Urothelium cell line (cell line): ENCODE measurements around the gene GNB5.

Experiments
- DNase-seq: peaks from one replicate; pipeline ENCODE4 v3.0.0; 2011; ENCODE audit warnings: low spot score, mixed read lengths
- FAIRE-seq: peaks from 2 replicates; lab custom pipeline; 2011; peaks lifted over from hg19 to GRCh38; lab: Jason Lieb, UNC

Gene GNB5

DNA sequence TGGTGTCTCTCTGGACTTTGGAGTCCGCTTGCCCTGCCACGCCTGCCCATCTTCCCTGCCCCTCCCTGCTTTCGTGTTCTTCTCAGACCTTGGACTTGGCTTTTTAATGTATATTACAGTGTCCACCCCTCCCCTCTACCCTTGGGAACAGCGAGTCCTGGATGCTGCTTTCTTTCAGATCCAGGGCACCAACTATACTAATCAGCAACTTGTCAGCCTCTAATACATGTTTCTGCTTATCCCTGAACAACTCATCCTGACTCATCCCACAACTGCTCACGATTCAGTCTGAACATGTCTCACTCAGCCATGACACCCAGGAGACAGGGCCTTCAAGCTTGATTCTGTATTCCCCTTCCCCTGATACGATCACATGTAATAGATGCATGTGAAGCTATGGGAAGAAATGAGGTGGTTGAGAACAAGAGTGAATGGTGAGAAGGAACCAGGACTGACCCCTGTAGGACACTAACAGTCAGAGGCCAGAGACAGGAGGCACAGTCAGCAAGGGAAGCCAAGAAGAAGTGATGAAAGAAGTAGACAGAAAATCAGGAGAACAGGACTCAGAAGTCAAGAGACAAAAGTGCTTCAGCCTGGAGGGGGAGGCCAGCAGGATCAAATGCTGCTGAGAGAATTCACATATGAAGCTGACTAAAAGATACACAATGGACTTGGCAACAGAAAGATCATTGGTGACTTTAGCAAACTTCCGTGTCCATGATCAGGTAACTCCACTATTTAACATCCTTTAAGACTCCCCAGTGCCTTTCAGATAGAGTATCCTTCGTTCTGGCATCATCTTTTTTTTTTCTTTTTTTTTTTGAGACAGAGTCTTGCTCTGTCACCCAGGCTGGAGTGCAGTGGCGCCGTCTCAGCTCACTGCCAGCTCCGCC lies 114.1 kb downstream of the GNB5 start:
- no peak for FAIRE-seq
- peak; percentile 54 for DNase-seq

DNA sequence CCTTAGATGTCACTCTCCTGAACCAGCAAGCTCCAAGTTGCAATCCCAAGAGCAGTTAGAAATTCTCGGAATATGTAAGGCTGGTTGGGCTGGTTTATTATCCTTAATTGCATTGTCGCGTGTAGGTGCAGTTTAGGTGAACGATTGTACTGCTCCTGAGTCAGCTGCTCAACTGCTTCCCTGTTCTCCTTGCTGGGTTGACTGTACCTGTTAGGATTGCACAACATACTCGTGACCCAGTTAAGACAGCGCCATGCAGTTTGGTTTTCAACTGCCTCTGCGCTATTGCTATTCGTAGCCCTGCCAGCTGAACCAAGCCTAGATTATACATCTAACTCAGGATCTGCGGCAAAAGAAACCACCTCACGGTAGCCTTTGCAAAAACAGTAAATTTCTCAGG lies 119.6 kb downstream of the GNB5 start:
- no peak for DNase-seq
- FAIRE-seq, result no peak

DNA sequence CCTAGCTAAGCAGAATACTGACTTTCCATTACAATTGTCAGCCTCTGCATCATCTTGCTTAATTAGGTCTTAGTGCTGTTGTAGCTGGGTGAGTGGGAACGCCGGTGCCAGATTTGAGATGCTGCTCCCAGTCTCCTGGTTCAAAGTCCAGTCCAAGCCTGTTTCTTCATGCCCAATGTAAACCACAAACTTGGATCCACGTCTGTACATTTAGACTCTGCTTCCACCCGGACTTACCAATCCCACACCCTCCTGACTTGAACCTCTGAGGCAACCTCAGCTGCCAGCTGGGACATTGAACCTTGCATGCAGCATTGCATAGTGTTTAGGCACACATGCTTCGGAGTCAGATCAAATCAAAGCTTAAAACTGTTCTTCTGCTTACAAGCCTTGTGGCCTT lies 121.6 kb downstream of the GNB5 start:
- DNase-seq, result no peak
- FAIRE-seq, result no peak

DNA sequence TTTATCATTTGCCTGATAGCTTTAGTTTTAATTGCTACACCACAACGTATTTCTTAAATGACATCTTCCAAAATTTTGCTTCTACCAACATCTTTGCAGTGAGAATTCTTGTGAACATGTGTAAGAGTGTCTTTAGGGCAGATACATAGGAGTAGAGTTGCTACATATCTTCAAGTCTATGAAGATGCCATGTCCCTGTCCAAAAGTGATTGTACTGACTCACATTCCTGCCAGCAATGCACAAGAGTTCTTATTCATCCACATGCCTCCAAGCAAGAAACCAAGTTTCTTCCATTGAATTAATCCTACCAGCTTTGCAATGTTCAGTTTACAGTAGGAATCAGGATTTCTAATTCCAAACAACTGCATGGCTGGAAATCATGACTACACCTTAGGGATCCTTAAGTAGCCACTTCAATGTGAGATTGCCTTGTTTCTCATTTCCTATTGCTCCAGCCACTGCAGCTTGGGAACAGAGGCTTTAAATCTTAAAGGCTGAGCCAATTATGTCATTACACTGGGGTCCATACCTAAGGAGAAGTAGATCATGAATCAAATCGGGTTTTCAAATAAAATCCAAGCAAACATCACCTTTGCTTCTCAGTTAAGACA lies 123.1 kb downstream of the GNB5 start:
- FAIRE-seq, result no peak
- DNase-seq, result no peak

DNA sequence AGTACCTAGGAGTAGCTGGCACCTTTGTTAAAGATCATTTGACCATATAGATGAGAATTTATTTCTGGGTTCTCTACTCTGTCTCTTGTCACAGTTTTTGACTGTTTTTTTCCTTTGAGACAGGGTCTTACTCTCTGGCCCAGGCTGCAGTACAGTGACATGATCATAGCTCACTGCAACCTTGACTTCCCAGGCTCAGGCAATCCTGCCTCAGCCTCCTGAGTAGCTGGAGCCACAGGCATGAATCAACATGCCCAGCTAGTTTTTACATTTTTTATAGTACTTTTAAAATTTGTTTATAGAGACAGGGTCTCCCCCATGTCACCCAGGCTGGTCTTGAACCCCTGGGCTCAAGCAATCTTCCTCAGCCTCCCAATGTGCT lies 123.7 kb downstream of the GNB5 start:
- DNase-seq (no peak), FAIRE-seq (no peak)

DNA sequence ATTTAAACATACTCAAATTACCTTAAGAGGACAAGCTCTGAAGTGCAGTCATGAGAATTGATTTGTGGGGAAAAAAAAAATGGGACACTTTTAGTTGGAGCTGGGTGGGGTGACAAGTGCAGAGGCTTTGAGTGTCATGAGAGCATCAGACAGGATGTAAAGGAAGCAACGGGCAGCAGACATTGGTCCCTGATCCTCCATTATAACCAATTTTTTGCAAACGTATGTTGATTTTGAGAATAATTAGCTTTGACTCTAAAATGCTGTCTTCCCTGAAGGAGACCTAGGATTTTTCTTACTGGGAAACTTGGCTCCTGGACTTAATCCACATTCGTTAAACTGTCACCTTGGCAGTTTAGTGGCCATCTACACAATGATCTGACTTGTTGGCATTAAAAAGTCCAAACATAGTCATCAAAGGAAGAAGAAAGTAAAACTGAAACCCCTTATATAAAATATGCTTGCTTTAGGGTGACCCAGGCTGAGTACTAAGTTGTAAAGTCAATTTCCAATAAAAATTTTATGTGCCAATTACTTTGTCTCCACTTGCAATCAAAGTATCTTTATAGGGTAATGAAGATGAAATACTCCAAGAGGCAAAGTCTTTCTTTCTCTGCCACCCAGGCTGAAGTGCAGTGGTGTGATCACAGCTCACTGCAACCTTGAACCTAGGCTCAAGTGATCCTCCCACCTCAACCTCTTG lies 124.2 kb downstream of the GNB5 start:
- DNase-seq (no peak), FAIRE-seq (no peak)
